ENCODE measurements around the gene SERGEF.

DNA sequence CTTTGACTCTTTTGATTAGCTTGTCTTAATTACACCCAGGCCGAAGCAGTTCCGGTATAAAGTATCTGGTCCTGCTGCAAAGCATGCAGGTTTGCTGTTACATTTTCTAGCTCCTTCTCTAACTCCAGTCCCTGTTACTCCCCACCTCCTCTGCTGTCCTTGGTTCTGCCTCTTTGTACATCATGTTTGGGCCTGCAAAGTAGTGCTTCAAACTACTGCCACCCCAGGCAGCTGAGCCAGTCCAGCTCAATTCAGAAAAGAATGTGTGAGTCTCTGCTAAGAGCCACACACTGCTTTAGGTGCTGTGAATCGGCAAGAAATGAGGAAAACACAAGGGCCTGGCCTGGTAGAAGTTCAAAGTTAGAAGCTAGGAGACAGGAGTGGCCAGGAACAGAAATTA is 136.0 kb downstream of the SERGEF start:
- TF ChIP-seq, protein P1, sequence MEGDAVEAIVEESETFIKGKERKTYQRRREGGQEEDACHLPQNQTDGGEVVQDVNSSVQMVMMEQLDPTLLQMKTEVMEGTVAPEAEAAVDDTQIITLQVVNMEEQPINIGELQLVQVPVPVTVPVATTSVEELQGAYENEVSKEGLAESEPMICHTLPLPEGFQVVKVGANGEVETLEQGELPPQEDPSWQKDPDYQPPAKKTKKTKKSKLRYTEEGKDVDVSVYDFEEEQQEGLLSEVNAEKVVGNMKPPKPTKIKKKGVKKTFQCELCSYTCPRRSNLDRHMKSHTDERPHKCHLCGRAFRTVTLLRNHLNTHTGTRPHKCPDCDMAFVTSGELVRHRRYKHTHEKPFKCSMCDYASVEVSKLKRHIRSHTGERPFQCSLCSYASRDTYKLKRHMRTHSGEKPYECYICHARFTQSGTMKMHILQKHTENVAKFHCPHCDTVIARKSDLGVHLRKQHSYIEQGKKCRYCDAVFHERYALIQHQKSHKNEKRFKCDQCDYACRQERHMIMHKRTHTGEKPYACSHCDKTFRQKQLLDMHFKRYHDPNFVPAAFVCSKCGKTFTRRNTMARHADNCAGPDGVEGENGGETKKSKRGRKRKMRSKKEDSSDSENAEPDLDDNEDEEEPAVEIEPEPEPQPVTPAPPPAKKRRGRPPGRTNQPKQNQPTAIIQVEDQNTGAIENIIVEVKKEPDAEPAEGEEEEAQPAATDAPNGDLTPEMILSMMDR (IDR thresholded peaks at IDR 0.05 in 4 of 5, conservative IDR thresholded peaks at IDR 0.05 in 1 of 5) = no peak
- no peak for TF ChIP-seq POLR2A (IDR thresholded peaks at IDR 0.05)
